Ishikawa (cell line): ENCODE results near the gene S100A7A.
A peak's percentile ranks its signal among the peaks of the same experiment; 100 is the strongest.

ENCODE experiments used
- CEBPB ChIP-seq: IDR thresholded peaks from 2 replicates; pipeline ENCODE4 v1.6.1; 2012
- CREB1 ChIP-seq: IDR thresholded peaks from 2 replicates; pipeline ENCODE4 v1.6.1; 2012; ENCODE audit warnings: low read depth
- EGR1 ChIP-seq: IDR thresholded peaks from 2 replicates; pipeline ENCODE4 v1.6.1; 2012
- EP300 ChIP-seq: IDR thresholded peaks from 2 replicates; pipeline ENCODE4 v1.6.1; 2012; ENCODE audit warnings: borderline replicate concordance
- FOXM1 ChIP-seq: IDR thresholded peaks from 2 replicates; pipeline ENCODE4 v1.6.1; 2012; ENCODE audit warnings: low read depth, borderline replicate concordance
- NFIC ChIP-seq: IDR thresholded peaks from 2 replicates; pipeline ENCODE4 v1.6.1; 2012
- RAD21 ChIP-seq: IDR thresholded peaks from 2 replicates; pipeline ENCODE4 v1.6.1; 2012; ENCODE audit warnings: low read depth
- TAF1 ChIP-seq: IDR thresholded peaks from 2 replicates; pipeline ENCODE4 v1.6.1; 2012; ENCODE audit warnings: low read depth, mild to moderate bottlenecking
- TCF12 ChIP-seq: IDR thresholded peaks from 2 replicates; pipeline ENCODE4 v1.6.1; 2012; ENCODE audit warnings: low read depth
- TEAD4 ChIP-seq: IDR thresholded peaks from 2 replicates; pipeline ENCODE4 v1.6.1; 2012
- YY1 ChIP-seq: IDR thresholded peaks from 2 replicates; pipeline ENCODE4 v1.6.1; 2012; ENCODE audit warnings: low read depth
- ZBTB7A ChIP-seq: IDR thresholded peaks from 2 replicates; pipeline ENCODE4 v1.6.1; 2012; ENCODE audit warnings: low read depth
- TF ChIP-seq, protein P1 (sequence below): IDR thresholded peaks from 2 replicates; pipeline ENCODE4 v1.6.1; 2012; ENCODE audit warnings: low read depth, mild to moderate bottlenecking
- TF ChIP-seq, protein P2 (sequence below): IDR thresholded peaks from 2 replicates; pipeline ENCODE4 v1.6.1; 2012
- TF ChIP-seq, protein P3 (sequence below): IDR thresholded peaks from 2 replicates; pipeline ENCODE4 v1.6.1; 2012

Gene S100A7A

DNA sequence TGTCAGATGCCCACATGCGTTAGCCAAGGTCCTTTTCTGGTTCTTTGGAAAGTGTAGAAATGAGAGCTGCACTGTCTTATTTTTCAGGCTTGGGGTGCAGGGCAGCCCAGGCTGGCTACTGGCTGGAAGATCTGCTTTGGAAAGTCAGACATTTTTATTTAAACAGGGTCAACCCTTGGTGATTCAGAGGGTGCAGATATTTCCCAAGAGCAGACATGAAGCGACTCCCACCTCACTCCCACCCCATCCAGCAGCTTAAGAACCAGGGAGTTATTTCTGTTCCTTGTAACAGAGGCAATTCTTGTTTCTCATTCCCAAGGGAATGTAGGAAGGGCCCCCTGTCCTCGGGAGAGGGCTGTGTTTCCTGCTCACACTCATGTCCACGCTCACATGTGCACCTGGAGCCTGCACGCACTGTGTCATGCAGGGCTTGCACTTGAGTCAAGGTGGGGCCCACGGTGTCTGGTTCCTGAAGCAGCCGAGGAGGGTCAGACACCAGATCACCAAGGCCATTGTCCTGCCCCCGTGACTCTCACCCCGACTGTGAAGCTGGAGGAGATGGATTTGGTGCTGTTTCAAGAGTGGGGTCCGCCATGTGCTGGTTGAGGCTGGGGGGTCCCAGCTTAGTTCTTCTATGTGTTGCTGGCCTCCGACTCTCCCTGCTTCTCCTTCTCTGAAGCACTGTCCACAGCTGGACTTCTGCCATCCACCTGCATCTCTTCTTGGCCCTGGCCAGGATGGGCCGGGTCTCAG, 992 bp downstream of the S100A7A start:
- TF ChIP-seq TCF12 (no peak), NFIC (no peak), TAF1 (no peak), TEAD4 (no peak), EGR1 (no peak), FOXM1 (no peak)
- TF ChIP-seq, protein P1, sequence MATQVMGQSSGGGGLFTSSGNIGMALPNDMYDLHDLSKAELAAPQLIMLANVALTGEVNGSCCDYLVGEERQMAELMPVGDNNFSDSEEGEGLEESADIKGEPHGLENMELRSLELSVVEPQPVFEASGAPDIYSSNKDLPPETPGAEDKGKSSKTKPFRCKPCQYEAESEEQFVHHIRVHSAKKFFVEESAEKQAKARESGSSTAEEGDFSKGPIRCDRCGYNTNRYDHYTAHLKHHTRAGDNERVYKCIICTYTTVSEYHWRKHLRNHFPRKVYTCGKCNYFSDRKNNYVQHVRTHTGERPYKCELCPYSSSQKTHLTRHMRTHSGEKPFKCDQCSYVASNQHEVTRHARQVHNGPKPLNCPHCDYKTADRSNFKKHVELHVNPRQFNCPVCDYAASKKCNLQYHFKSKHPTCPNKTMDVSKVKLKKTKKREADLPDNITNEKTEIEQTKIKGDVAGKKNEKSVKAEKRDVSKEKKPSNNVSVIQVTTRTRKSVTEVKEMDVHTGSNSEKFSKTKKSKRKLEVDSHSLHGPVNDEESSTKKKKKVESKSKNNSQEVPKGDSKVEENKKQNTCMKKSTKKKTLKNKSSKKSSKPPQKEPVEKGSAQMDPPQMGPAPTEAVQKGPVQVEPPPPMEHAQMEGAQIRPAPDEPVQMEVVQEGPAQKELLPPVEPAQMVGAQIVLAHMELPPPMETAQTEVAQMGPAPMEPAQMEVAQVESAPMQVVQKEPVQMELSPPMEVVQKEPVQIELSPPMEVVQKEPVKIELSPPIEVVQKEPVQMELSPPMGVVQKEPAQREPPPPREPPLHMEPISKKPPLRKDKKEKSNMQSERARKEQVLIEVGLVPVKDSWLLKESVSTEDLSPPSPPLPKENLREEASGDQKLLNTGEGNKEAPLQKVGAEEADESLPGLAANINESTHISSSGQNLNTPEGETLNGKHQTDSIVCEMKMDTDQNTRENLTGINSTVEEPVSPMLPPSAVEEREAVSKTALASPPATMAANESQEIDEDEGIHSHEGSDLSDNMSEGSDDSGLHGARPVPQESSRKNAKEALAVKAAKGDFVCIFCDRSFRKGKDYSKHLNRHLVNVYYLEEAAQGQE, result no peak

DNA sequence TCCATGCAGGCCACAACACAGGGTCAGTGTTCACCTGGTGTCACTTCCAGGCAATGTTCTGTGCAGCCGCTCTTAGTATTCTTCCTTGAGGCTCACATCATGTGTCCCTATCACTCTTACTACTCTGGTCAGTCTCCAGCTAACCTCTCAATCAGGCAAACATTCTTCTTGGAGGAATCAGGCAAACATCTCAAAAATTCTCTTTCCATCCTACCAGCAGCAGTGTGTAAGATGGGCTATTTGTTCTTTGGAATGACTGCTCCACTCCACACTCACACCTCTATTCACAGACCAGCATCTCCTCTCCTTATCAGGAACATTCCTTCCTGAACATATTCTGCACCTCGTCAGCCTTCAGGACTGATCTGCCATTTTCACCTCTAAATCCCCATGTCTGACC, 4.0 kb downstream of the S100A7A start:
- no peak for TF ChIP-seq NFIC
- TF ChIP-seq TCF12, result no peak
- no peak for TF ChIP-seq EP300
- TF ChIP-seq CREB1, result no peak
- no peak for TF ChIP-seq ZBTB7A

DNA sequence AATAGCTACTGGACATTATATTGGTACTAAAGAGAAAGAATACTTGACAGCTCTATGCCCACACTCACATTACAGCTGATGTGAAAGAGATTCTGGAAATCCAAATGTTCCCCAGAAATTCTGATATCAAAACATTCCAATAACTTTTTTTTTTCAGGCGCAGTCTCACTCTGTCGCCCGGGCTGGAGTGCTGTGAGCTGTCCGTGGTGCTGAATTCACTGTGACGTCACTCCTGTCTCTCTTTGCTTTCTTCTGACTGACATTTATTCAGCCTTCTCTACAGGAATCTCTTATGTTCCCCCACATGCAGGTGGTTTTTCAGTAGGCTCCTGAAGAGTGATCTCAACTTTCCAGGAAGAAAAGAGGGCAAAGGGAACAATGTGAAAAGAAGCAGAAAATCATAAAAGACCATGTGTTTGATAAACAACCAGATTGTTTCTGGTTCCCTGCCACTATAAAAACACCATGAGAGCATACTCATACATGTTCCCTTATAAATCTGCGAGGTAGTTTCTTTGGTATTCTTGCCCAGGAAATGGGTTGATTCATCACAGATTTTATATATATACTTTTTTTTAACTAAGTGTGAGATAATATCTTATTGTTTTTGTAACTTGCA, 6.2 kb downstream of the S100A7A start:
- TF ChIP-seq EGR1, result no peak
- TF ChIP-seq CREB1, result peak; percentile 80
- no peak for TF ChIP-seq TAF1
- TF ChIP-seq, protein P1, result peak; percentile 99
- TF ChIP-seq TEAD4, result peak; percentile 53

DNA sequence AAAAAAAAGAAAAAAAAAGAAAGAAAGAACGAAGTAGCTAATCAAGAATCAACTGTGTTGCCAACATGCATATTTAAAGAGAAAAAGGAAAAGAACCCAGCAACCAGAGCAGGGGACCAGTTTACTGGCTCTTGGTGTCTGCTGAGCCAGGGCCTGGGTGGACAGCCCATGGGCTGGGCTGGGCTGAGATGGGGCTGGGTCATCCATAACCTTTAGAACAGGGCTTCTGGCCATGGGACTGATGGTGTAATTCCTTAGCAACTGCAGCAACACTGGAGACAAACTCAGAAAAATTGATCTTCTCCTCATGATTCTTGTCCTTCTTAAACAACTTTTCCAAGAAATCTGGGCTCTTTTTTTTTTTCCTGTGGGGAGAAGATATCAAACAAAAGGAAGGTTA, 10.5 kb downstream of the S100A7A start:
- TF ChIP-seq CREB1, result no peak
- no peak for TF ChIP-seq RAD21
- TF ChIP-seq TCF12, result no peak
- TF ChIP-seq ZBTB7A, result no peak
- no peak for TF ChIP-seq EGR1
- TF ChIP-seq TEAD4, result no peak
- TF ChIP-seq FOXM1, result no peak
- TF ChIP-seq TAF1, result no peak
- TF ChIP-seq, protein P2, sequence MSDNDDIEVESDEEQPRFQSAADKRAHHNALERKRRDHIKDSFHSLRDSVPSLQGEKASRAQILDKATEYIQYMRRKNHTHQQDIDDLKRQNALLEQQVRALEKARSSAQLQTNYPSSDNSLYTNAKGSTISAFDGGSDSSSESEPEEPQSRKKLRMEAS, result no peak
- no peak for TF ChIP-seq NFIC
- TF ChIP-seq YY1, result no peak
- no peak for TF ChIP-seq EP300
- TF ChIP-seq, protein P3, sequence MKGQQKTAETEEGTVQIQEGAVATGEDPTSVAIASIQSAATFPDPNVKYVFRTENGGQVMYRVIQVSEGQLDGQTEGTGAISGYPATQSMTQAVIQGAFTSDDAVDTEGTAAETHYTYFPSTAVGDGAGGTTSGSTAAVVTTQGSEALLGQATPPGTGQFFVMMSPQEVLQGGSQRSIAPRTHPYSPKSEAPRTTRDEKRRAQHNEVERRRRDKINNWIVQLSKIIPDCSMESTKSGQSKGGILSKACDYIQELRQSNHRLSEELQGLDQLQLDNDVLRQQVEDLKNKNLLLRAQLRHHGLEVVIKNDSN, result no peak
- TF ChIP-seq, protein P1, result no peak
- TF ChIP-seq CEBPB, result no peak

DNA sequence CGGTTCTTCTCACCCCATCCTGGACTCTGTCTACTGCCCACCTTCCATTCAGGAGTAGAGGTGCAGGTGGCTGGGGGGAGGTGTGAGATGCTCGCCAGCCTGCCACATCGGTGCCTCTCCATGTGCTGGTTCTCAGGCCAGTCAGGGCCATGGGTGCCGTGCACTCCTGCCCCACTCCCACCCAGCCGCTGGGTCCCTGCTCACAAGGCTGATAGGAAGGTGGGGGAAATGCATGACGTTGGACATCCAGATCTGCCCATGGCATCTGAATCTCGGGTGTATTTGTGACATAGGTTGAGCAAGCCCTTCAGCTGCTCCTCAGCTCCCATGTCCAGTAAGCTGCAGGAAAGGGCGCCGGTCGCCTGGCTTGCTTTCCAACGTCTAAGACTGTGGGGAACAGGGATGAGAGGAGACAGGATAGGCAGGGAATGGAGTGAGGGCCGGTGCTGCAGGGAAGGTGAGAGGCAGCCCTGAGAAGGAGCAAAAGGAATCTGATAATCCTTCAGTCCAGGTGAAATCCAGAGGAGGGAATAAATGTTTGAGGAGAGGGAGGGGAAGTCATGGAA, 11.8 kb downstream of the S100A7A start:
- TF ChIP-seq YY1, result no peak
- no peak for TF ChIP-seq CREB1
- no peak for TF ChIP-seq EGR1
- TF ChIP-seq TEAD4, result no peak
- no peak for TF ChIP-seq ZBTB7A
- TF ChIP-seq FOXM1, result no peak
- TF ChIP-seq EP300, result no peak
- TF ChIP-seq, protein P2, result no peak
- TF ChIP-seq, protein P1, result no peak
- no peak for TF ChIP-seq TAF1
- no peak for TF ChIP-seq TCF12
- TF ChIP-seq RAD21, result no peak
- TF ChIP-seq, protein P3, result no peak
- TF ChIP-seq NFIC, result no peak
- no peak for TF ChIP-seq CEBPB
